Measurements from ENCODE around the gene KLF2. TPM values are rescaled to one million over a fixed set of nuclear protein-coding genes. Genes with fewer than 3 reads are reported as not detected.
"Not testable (repeated sequence)": the region's sequence is repeated elsewhere in the genome, so short reads cannot be mapped to it uniquely, and the experiment has no call there.

KLF2 gene
- total RNA-seq, 2 donors from 2014 or later = 34.9 to 146 TPM

- Histone ChIP-seq H3K4me1 (ENCODE audit: control insufficient read depth in 1 of 2, low read depth in 2 of 2) (peaks cover 14 to 16% of the 10 kb centered on the region in 2 donors), H3K27me3 (replicated peaks; ENCODE audit: insufficient read depth) (no peaks in the 10 kb centered on the region), H3K36me3 (no peaks in the 10 kb centered on the region), H3K4me3 (no peak overlapping the region), H3K27ac (no peak overlapping the region), H3K9me3 (no peaks in the 10 kb centered on the region)
- ATAC-seq (ENCODE audit: insufficient number of reproducible peaks, low FRiP score, low read depth) = no peak
- TF ChIP-seq CTCF (IDR thresholded peaks at IDR 0.05) = no peak
- no peak for DNase-seq (ENCODE audit: low spot score)
Observed at GRCh38 chr19:16303755-16304154, 20.9 kb upstream of the KLF2 start.

- DNase-seq (ENCODE audit: low spot score); H3K4me3 ChIP-seq; H3K27me3 ChIP-seq (replicated peaks; ENCODE audit: insufficient read depth); H3K36me3 ChIP-seq; ATAC-seq (ENCODE audit: insufficient number of reproducible peaks, low FRiP score, low read depth); H3K9me3 ChIP-seq; H3K27ac ChIP-seq: not testable (repeated sequence)
- peaks cover 14 to 16% of the 10 kb centered on the region in 2 donors for H3K4me1 ChIP-seq (ENCODE audit: control insufficient read depth in 1 of 2, low read depth in 2 of 2)
Observed at GRCh38 chr19:16304511-16304910, 20.1 kb upstream of the KLF2 start.

GRCh38 chr19:16305060-16305459, 19.6 kb upstream of the KLF2 start:
- ATAC-seq (ENCODE audit: insufficient number of reproducible peaks, low FRiP score, low read depth); DNase-seq (ENCODE audit: low spot score); H3K9me3 ChIP-seq; H3K27me3 ChIP-seq (replicated peaks; ENCODE audit: insufficient read depth); H3K4me3 ChIP-seq; H3K36me3 ChIP-seq; H3K27ac ChIP-seq: not testable (repeated sequence)
- peaks cover 14 to 16% of the 10 kb centered on the region in 2 donors for H3K4me1 ChIP-seq (ENCODE audit: control insufficient read depth in 1 of 2, low read depth in 2 of 2)

- Histone ChIP-seq H3K36me3 (no peaks in the 10 kb centered on the region), H3K27ac (no peak overlapping the region), H3K27me3 (replicated peaks; ENCODE audit: insufficient read depth) (no peaks in the 10 kb centered on the region), H3K4me1 (ENCODE audit: control insufficient read depth in 1 of 2, low read depth in 2 of 2) (peaks cover 14 to 16% of the 10 kb centered on the region in 2 donors), H3K9me3 (no peaks in the 10 kb centered on the region), H3K4me3 (no peak overlapping the region)
- no peak for DNase-seq (ENCODE audit: low spot score)
- no peak for TF ChIP-seq CTCF (IDR thresholded peaks at IDR 0.05)
- no peak for ATAC-seq (ENCODE audit: insufficient number of reproducible peaks, low FRiP score, low read depth)
Observed at GRCh38 chr19:16306728-16307402, 17.8 kb upstream of the KLF2 start.

- Histone ChIP-seq H3K4me3 (no peak overlapping the region), H3K4me1 (ENCODE audit: control insufficient read depth in 1 of 2, low read depth in 2 of 2) (peaks cover 14 to 16% of the 10 kb centered on the region in 2 donors), H3K27ac (no peak overlapping the region), H3K27me3 (replicated peaks; ENCODE audit: insufficient read depth) (no peaks in the 10 kb centered on the region), H3K9me3 (no peaks in the 10 kb centered on the region), H3K36me3 (no peaks in the 10 kb centered on the region)
- no peak for DNase-seq (ENCODE audit: low spot score)
- TF ChIP-seq CTCF (IDR thresholded peaks at IDR 0.05) = no peak
- no peak for ATAC-seq (ENCODE audit: insufficient number of reproducible peaks, low FRiP score, low read depth)
Observed at GRCh38 chr19:16308081-16308480, 16.5 kb upstream of the KLF2 start.

GRCh38 chr19:16309643-16310042, 15.0 kb upstream of the KLF2 start:
- Histone ChIP-seq H3K27ac (no peak overlapping the region), H3K4me1 (ENCODE audit: control insufficient read depth in 1 of 2, low read depth in 2 of 2) (peaks cover 7 to 13% of the 10 kb centered on the region in 2 donors), H3K4me3 (no peak overlapping the region), H3K36me3 (no peaks in the 10 kb centered on the region), H3K27me3 (replicated peaks; ENCODE audit: insufficient read depth) (no peaks in the 10 kb centered on the region), H3K9me3 (no peaks in the 10 kb centered on the region)
- DNase-seq (ENCODE audit: low spot score) (no peak), ATAC-seq (ENCODE audit: insufficient number of reproducible peaks, low FRiP score, low read depth) (no peak)
- TF ChIP-seq CTCF (IDR thresholded peaks at IDR 0.05) = no peak
